Motor neuron (in vitro differentiated cells): ENCODE data around the gene REPIN1. TPM values are rescaled to one million over a fixed set of nuclear protein-coding genes. Genes with fewer than 3 reads are reported as not detected.

Experiments
- ATAC-seq, 8 experiments: fragments of 200-7000 bp; cut with Tn5 transposase; replicated peaks in 6 of 8; 2 replicates each; pipeline ENCODE4 v1.8.0; 2021; ENCODE audit warnings: mild to moderate bottlenecking in 8 of 8, moderate library complexity in 8 of 8
- H3K27ac ChIP-seq, 2 donors: fragments of 250-450 bp; sonication (Bioruptor Pico); 2 replicates each; pipeline ENCODE4 v1.9.0; 2021; ENCODE audit warnings: antibody characterized with exemption in 2 of 2, mild to moderate bottlenecking in 2 of 2, moderate library complexity in 1 of 2
- H3K4me1 ChIP-seq, 2 donors: fragments of 250-450 bp; sonication (Bioruptor Pico); replicated peaks in 1 of 2; 2 replicates each; pipeline ENCODE4 v1.6.1; 2021; ENCODE audit warnings: antibody characterized with exemption in 2 of 2, mild to moderate bottlenecking in 2 of 2, moderate library complexity in 1 of 2
- H3K4me3 ChIP-seq, 5 donors: fragments of 250-450 bp; sonication (Bioruptor Pico); 2 replicates each; pipeline ENCODE4 v1.9.0; 2021; ENCODE audit warnings: antibody characterized with exemption in 5 of 5, mild to moderate bottlenecking in 5 of 5, moderate library complexity in 4 of 5
- WGBS, 10 experiments: fragments of 450-650 bp; shearing (Covaris generic); methylation state at CpG; one replicate each; pipeline ENCODE4 v1.0.0; 2022; 5-methylcytosine and 5-hydroxymethylcytosine counted together
- in situ Hi-C, 9 experiments: fragments of 400-800 bp; cut with MboI; loops; one replicate each; pipeline ENCODE4 v1.15.0; 2021; ENCODE audit warnings: low sequenced_read_pairs in 9 of 9, low pct_unique_long_range_greater_than_20kb in 2 of 9; ENCODE audit not compliant: unreplicated experiment in 9 of 9
- total RNA-seq, 8 experiments: library from RNA; unstranded; fragments of 300-600 nt; gene quantifications; 2 replicates each; pipeline versions ENCODE4 v1.2.3 to v1.2.4, GENCODE V29; 2022

REPIN1 gene
- total RNA-seq, 8 experiments from 2014 or later = 54.9 to 102 (median 67.1) TPM

DNA sequence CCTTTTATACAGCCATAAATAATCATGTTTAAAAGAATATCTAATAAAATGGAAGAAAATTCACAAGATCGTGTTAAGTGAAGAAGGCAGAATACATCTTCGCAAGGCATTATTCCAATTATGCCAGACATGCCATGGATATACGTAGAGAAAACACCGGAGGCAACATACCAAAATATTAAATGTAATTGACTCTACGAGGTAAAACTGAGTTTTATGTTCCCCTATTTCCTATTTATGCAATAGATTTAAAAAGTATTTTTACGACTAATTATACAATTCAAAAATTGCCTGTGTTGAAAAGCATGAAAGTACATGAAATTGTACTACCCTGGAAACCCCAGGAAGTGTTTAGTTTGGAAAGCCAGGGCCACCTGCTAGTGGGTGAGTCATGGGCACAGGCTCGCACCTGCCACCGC lies 936 bp upstream of the REPIN1 start:
- in situ Hi-C loops = no loop called here
- H3K4me3 ChIP-seq = peak overlapping the region; percentile 68 to 98 (median 74)
- 27 to 92% (median 67%) methylated on average over 2 to 8 of the region's 8 CpGs for WGBS, 10 experiments
- ATAC-seq = peak in 3 of 8 experiments; percentile 2 to 31 (median 3)
- peaks cover 18 to 22% of the 10 kb centered on the region in 2 donors for H3K4me1 ChIP-seq
- peak overlapping the region; percentile 94 to 96 for H3K27ac ChIP-seq

GRCh38 chr7:150368884-150369747 lies 494 bp downstream of the REPIN1 start:
- WGBS, 10 experiments = 0% methylated on average over 1 to 2 of the region's 58 CpGs; no CpG with 5 or more reads in 7 of the 10 experiments
- in situ Hi-C loops = no loop called here
- H3K4me3 ChIP-seq = peak overlapping the region; percentile 68 to 98 (median 74)
- peaks cover 21 to 30% of the 10 kb centered on the region in 2 donors for H3K4me1 ChIP-seq
- H3K27ac ChIP-seq = peak overlapping the region; percentile 94 to 96
- peak; percentile 50 to 69 (median 64) for ATAC-seq

DNA sequence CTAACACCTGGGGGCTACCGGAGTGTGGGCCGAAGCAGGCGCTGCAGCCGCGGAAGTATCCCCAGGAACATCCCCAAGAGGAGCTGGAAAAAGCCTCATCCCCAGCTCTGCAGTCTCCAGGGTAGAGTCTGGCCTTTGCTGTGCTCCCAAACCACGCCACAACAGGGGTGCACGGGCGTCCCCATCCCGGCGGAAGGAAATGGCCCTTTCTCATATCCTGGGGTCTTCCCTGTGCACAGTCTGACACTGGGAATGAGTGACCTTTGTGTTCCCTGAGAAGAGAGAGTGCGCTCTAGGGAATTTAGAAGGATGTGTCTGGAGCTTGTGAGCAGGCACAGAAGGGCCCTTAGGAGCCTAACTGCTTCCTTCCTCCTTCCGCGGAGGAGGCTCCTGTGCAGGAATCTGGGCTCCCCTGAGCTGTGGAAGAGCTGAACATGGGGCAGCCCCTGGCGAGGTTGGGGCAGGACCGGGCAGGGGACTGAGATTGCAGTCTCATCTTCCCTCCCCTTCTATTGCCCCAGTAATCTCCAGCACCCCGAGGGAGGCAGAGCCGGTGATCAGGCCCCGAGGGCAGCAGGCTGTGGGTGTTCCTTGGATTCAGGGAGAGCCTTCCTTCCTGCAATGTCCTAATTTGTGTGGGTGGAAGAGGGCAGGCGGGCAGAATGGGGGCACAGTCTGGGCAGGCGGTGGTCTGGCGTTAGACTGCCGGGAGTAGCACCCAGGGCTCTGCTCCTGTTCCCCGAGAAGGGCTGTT lies 1.3 kb downstream of the REPIN1 start:
- in situ Hi-C loops = no loop called here
- peaks cover 21 to 30% of the 10 kb centered on the region in 2 donors for H3K4me1 ChIP-seq
- H3K27ac ChIP-seq = peak overlapping the region; percentile 94 to 96
- whole genome bisulfite sequencing, 10 experiments = 19 to 50% (median 40%) methylated on average over 2 to 8 of the region's 23 CpGs; no CpG with 5 or more reads in 3 of the 10 experiments
- H3K4me3 ChIP-seq = peak overlapping the region; percentile 68 to 98 (median 74)
- ATAC-seq = peak in 1 of 8 experiments; percentile 1

GRCh38 chr7:150370612-150371071 lies 2.0 kb downstream of the REPIN1 start:
- Histone ChIP-seq H3K27ac (peak overlapping the region; percentile 94 to 96), H3K4me1 (peaks cover 21 to 30% of the 10 kb centered on the region in 2 donors), H3K4me3 (peak overlapping the region in 4 of 5 donors; percentile 68 to 74 (median 72))
- in situ Hi-C loops = no loop called here
- no peak for ATAC-seq
- 50 to 92% (median 82%) methylated on average over 1 to 3 of the region's 3 CpGs; no CpG with 5 or more reads in 2 of the 10 experiments for WGBS, 10 experiments

DNA sequence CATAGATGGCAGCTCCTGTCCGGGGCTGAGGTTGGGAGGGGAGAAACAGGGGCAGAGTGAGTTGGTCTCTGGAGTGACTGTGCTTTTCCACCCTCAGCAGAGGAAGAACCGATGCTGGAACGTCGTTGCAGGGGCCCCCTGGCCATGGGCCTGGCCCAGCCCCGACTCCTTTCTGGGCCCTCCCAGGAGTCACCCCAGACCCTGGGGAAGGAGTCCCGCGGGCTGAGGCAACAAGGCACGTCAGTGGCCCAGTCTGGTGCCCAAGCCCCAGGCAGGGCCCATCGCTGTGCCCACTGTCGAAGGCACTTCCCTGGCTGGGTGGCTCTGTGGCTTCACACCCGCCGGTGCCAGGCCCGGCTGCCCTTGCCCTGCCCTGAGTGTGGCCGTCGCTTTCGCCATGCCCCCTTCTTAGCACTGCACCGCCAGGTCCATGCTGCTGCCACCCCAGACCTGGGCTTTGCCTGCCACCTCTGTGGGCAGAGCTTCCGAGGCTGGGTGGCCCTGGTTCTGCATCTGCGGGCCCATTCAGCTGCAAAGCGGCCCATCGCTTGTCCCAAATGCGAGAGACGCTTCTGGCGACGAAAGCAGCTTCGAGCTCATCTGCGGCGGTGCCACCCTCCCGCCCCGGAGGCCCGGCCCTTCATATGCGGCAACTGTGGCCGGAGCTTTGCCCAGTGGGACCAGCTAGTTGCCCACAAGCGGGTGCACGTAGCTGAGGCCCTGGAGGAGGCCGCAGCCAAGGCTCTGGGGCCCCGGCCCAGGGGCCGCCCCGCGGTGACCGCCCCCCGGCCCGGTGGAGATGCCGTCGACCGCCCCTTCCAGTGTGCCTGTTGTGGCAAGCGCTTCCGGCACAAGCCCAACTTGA lies 2.7 kb downstream of the REPIN1 start:
- Histone ChIP-seq H3K4me3 (no peak overlapping the region), H3K27ac (no peak overlapping the region), H3K4me1 (peaks cover 21 to 30% of the 10 kb centered on the region in 2 donors)
- ATAC-seq = no peak
- in situ Hi-C loops = no loop called here
- WGBS, 10 experiments = 40 to 100% (median 85%) methylated on average over 1 to 6 of the region's 48 CpGs; no CpG with 5 or more reads in 4 of the 10 experiments

GRCh38 chr7:150371996-150372270 lies 3.3 kb downstream of the REPIN1 start:
- no peak for ATAC-seq
- Histone ChIP-seq H3K4me3 (no peak overlapping the region), H3K4me1 (peaks cover 21 to 30% of the 10 kb centered on the region in 2 donors), H3K27ac (no peak overlapping the region)
- 100% methylated on average over 4 of the region's 30 CpGs; no CpG with 5 or more reads in 9 of the 10 experiments for WGBS, 10 experiments
- in situ Hi-C loops = no loop called here

DNA sequence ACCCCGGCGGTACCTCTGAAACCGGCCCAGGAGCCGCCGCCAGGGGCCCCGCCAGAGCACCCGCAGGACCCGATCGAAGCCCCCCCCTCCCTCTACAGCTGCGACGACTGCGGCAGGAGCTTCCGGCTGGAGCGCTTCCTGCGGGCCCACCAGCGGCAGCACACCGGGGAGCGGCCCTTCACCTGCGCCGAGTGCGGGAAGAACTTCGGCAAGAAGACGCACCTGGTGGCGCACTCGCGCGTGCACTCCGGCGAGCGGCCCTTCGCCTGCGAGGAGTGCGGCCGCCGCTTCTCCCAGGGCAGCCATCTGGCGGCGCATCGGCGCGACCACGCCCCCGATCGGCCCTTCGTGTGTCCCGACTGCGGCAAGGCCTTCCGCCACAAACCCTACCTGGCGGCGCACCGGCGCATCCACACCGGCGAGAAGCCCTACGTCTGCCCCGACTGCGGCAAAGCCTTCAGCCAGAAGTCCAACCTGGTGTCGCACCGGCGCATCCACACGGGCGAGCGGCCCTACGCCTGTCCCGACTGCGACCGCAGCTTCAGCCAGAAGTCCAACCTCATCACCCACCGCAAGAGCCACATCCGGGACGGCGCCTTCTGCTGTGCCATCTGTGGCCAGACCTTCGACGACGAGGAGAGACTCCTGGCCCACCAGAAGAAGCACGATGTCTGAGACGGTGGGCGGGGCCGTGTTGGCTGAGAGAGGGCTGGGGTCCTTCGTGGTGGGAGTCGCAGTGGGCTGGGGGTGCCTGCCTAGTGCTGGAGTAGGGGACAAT lies 3.8 kb downstream of the REPIN1 start:
- in situ Hi-C loops = no loop called here
- no peak overlapping the region for H3K4me3 ChIP-seq
- no peak for ATAC-seq
- peaks cover 21 to 30% of the 10 kb centered on the region in 2 donors for H3K4me1 ChIP-seq
- H3K27ac ChIP-seq = no peak overlapping the region
- WGBS, 10 experiments = 97 to 100% (median 99%) methylated on average over 3 to 16 of the region's 79 CpGs; no CpG with 5 or more reads in 7 of the 10 experiments

DNA sequence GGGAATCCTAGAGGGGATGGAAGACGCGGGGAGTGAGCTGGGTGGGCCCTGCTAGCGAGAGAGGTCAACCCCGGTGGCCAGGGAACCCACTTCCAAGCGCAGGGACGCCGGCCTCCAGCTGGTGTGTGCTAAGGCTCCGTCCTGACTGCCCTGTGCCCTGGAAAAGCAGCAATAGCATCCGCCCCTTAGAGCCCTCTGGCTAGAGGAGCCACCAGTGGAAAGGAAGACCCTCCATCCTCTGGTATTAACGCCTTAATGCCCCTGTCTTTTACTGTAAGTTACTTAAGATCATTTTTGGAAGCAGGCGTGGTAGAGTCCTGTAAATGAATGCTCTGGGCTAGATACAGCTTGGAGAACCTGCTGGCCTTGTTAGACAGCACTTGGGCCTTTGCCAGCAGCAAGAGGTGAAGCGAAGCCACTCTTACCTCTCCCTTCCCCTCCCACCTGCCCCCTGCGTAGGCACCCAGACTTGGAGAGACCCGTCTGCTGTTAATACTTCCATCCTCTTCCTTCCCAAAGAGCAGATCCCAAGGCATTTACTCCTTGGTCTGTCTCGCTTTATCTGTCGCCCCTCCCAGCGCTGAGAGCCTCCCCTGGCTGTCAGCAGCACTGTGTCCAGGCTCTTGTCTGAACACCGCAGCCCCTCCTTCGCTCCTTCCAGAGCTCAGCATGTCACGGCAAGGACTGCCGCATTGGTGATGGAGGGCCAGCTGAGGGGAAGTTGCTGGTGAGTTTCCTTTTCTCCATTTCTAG lies 4.6 kb downstream of the REPIN1 start:
- Histone ChIP-seq H3K27ac (no peak overlapping the region), H3K4me3 (no peak overlapping the region), H3K4me1 (peaks cover 20 to 26% of the 10 kb centered on the region in 2 donors)
- no peak for ATAC-seq
- in situ Hi-C loops = no loop called here
- 79 to 100% (median 93%) methylated on average over 1 to 13 of the region's 21 CpGs; no CpG with 5 or more reads in 1 of the 10 experiments for WGBS, 10 experiments

- Histone ChIP-seq H3K4me1 (peaks cover 23 to 28% of the 10 kb centered on the region in 2 donors), H3K4me3 (no peak overlapping the region), H3K27ac (no peak overlapping the region)
- ATAC-seq = no peak
- in situ Hi-C loops = no loop called here
- WGBS, 10 experiments = 80 to 100% (median 100%) methylated on average over 1 to 2 of the region's 4 CpGs; no CpG with 5 or more reads in 6 of the 10 experiments
These were observed 5.4 kb downstream of the REPIN1 start for GRCh38 chr7:150374026-150374425.

DNA sequence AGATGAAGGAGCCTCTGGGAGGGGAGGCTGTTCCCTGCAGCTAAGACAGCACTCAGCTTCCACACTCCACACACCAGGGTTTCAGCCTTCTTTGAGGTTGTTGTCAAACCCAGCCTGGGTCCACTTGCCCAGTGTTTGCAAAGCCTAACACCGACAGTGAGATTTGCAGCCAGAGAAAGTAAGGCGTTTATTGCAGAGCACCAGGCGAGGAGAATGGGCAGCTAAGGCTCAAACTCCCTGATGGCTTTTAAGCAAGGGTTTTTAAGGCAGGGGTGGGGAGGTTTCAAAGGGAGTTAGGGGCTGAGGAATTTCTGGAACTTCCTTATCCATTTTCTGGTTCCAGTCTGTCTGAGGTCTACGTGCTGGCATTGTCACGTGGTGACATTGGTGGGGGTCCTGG lies 5.8 kb downstream of the REPIN1 start:
- 81 to 100% (median 100%) methylated on average over 1 to 4 of the region's 5 CpGs; no CpG with 5 or more reads in 5 of the 10 experiments for WGBS, 10 experiments

More for the DNA sequence above, 5.8 kb downstream of the REPIN1 start:
- peaks cover 23 to 28% of the 10 kb centered on the region in 2 donors for H3K4me1 ChIP-seq
- in situ Hi-C loops = no loop called here
- no peak overlapping the region for H3K4me3 ChIP-seq
- no peak for ATAC-seq
- no peak overlapping the region for H3K27ac ChIP-seq
